Endothelial cell (in vitro differentiated cells): Measurements from ENCODE around the gene TUBGCP3. TPM values are rescaled to one million over a fixed set of nuclear protein-coding genes. Genes with fewer than 3 reads are reported as not detected.

Experiments
- DNase-seq: peaks from one replicate; pipeline ENCODE4 v3.0.0; 2021; ENCODE audit warnings: low spot score
- H3K27ac Mint-ChIP-seq: one replicate; pipeline ENCODE4 v1.8.0; 2021; ENCODE audit warnings: mixed read lengths, inconsistent platforms; ENCODE audit not compliant: unreplicated experiment
- H3K27me3 Mint-ChIP-seq: one replicate; pipeline ENCODE4 v1.8.0; 2021; ENCODE audit warnings: mild to moderate bottlenecking, moderate library complexity, mixed read lengths, inconsistent platforms; ENCODE audit not compliant: unreplicated experiment
- H3K36me3 Mint-ChIP-seq: one replicate; pipeline ENCODE4 v1.8.0; 2021; ENCODE audit warnings: mild to moderate bottlenecking, low read depth, mixed read lengths, inconsistent platforms; ENCODE audit not compliant: unreplicated experiment
- H3K4me1 Mint-ChIP-seq: one replicate; pipeline ENCODE4 v1.8.0; 2021; ENCODE audit warnings: mild to moderate bottlenecking, mixed read lengths, inconsistent platforms; ENCODE audit not compliant: unreplicated experiment
- H3K4me3 Mint-ChIP-seq: one replicate; pipeline ENCODE4 v1.8.0; 2021; ENCODE audit warnings: mild to moderate bottlenecking, mixed read lengths, inconsistent platforms; ENCODE audit not compliant: unreplicated experiment
- H3K9me3 Mint-ChIP-seq: one replicate; pipeline ENCODE4 v1.8.0; 2021; ENCODE audit warnings: mixed read lengths, inconsistent platforms; ENCODE audit not compliant: unreplicated experiment
- total RNA-seq: library from RNA; stranded (reverse); fragmentation: NEBNext Ultra II Directional; extraction: Animal tissue kit (Norgen Biotek cat#: 25700); gene quantifications from one replicate; pipeline ENCODE4 v1.2.1, GENCODE V29; 2021; ENCODE audit not compliant: unreplicated experiment
- TF ChIP-seq, protein P1 (sequence below): fragments of 200-600 bp; sonication (generic); IDR thresholded peaks from one replicate; pipeline ENCODE4 v1.5.0; 2021; ENCODE audit warnings: antibody characterized with exemption; ENCODE audit not compliant: unreplicated experiment

The TUBGCP3 gene
- total RNA-seq, 1 donor from 2014 or later = 26.8 TPM

- Mint-ChIP-seq H3K9me3 (peaks cover 4% of the 10 kb centered on the region), H3K4me1 (no peaks in the 10 kb centered on the region), H3K36me3 (no peaks in the 10 kb centered on the region), H3K4me3 (no peak overlapping the region), H3K27me3 (no peaks in the 10 kb centered on the region), H3K27ac (no peak overlapping the region)
- TF ChIP-seq, protein P1, sequence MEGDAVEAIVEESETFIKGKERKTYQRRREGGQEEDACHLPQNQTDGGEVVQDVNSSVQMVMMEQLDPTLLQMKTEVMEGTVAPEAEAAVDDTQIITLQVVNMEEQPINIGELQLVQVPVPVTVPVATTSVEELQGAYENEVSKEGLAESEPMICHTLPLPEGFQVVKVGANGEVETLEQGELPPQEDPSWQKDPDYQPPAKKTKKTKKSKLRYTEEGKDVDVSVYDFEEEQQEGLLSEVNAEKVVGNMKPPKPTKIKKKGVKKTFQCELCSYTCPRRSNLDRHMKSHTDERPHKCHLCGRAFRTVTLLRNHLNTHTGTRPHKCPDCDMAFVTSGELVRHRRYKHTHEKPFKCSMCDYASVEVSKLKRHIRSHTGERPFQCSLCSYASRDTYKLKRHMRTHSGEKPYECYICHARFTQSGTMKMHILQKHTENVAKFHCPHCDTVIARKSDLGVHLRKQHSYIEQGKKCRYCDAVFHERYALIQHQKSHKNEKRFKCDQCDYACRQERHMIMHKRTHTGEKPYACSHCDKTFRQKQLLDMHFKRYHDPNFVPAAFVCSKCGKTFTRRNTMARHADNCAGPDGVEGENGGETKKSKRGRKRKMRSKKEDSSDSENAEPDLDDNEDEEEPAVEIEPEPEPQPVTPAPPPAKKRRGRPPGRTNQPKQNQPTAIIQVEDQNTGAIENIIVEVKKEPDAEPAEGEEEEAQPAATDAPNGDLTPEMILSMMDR = no peak
- no peak for DNase-seq
Measured at GRCh38 chr13:112466132-112467058, 121.6 kb downstream of the TUBGCP3 start.

- no peak for DNase-seq
- Mint-ChIP-seq H3K36me3 (no peaks in the 10 kb centered on the region), H3K27me3 (no peaks in the 10 kb centered on the region), H3K27ac (no peak overlapping the region), H3K9me3 (peaks cover 4% of the 10 kb centered on the region), H3K4me3 (no peak overlapping the region), H3K4me1 (no peaks in the 10 kb centered on the region)
- TF ChIP-seq, protein P1 = no peak
Measured at GRCh38 chr13:112465251-112466131, 122.5 kb downstream of the TUBGCP3 start.

GRCh38 chr13:112464720-112465119, 123.2 kb downstream of the TUBGCP3 start:
- H3K9me3 Mint-ChIP-seq = peaks cover 4% of the 10 kb centered on the region
- TF ChIP-seq, protein P1 = no peak
- no peak overlapping the region for H3K27ac Mint-ChIP-seq
- H3K4me1 Mint-ChIP-seq = no peaks in the 10 kb centered on the region
- DNase-seq = no peak
- H3K4me3 Mint-ChIP-seq = no peak overlapping the region
- no peaks in the 10 kb centered on the region for H3K27me3 Mint-ChIP-seq
- no peaks in the 10 kb centered on the region for H3K36me3 Mint-ChIP-seq

DNA sequence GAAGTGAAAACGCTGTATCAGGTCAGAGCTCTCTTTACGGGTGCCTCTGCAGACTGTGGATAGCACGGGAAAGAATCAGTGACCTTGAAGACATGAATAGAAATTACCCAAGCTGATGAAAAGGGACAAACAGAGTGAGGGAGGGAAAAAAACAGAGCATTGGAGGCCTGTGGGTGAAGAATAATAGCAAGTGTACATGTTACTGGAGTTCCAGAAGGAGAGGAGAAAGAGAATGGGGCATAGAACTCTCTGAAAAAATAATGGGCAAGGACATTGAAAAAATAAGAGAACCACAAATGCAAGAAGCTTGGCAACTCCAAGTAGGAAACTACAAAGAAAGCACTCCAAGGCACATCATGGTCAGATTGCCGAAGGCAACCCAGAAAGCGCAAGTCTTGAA, 125.5 kb downstream of the TUBGCP3 start:
- H3K4me3 Mint-ChIP-seq = no peak overlapping the region
- TF ChIP-seq, protein P1 = no peak
- H3K27me3 Mint-ChIP-seq = peaks cover 2% of the 10 kb centered on the region
- peaks cover 4% of the 10 kb centered on the region for H3K9me3 Mint-ChIP-seq
- H3K27ac Mint-ChIP-seq = no peak overlapping the region
- H3K36me3 Mint-ChIP-seq = no peaks in the 10 kb centered on the region
- H3K4me1 Mint-ChIP-seq = no peaks in the 10 kb centered on the region
- no peak for DNase-seq
